Body of pancreas (tissue), 4 donors: Measurements from ENCODE around the gene KCNQ4.

Experiments
- CTCF ChIP-seq, 7 experiments: fragments of 450-650 bp in 4 of 7; fragments of 200-600 bp in 3 of 7; sonication (generic) in 3 of 7; IDR thresholded peaks; one replicate each; pipeline ENCODE4 v1.5.1; 2016 to 2019; ENCODE audit warnings: antibody characterized with exemption in 7 of 7
- POLR2A ChIP-seq, 3 donors: fragments of 450-650 bp; IDR thresholded peaks; one replicate each; pipeline ENCODE4 v1.6.1; 2016; ENCODE audit warnings: antibody characterized with exemption in 3 of 3, mild to moderate bottlenecking in 2 of 3

- TF ChIP-seq CTCF (IDR thresholded peaks at IDR 0.05) (no peak), POLR2A (IDR thresholded peaks at IDR 0.05) (no peak)
These were observed 19.6 kb upstream of the KCNQ4 start for GRCh38 chr1:40763742-40764532.
